GM12878 (cell line): ENCODE data around the gene HABP2. TPM values are rescaled to one million over a fixed set of nuclear protein-coding genes. Genes with fewer than 3 reads are reported as not detected.

ENCODE experiments used
- ATAC-seq: fragments of 200-7000 bp; cut with Tn5 transposase; 3 replicates; pipeline ENCODE4 v1.9.1; 2020; ENCODE audit warnings: mild to moderate bottlenecking, moderate library complexity
- BruUV-seq: library from RNA; stranded (reverse); fragments of 400-500 nt; replicated peaks from 2 replicates; lab custom pipeline; 2021; lab: Mats Ljungman, UMichigan
- CTCF ChIA-PET: fragments of 300-600 bp; sonication (Branson Sonifier 250); formaldehyde crosslinking; extraction: SDS; loops from one replicate; lab custom pipeline; 2021; ENCODE audit warnings: inconsistent platforms; lab: Yijun Ruan, JAX
- POLR2A ChIA-PET: fragments of 350-600 bp; formaldehyde crosslinking; extraction: SDS; loops from one replicate; lab custom pipeline; 2021; ENCODE audit warnings: inconsistent platforms; lab: Charles Lee
- RAD21 ChIA-PET: fragments of 300-600 bp; sonication (Branson Sonifier 250); formaldehyde crosslinking; loops from one replicate; lab custom pipeline; 2023; ENCODE audit warnings: antibody characterized with exemption; ENCODE audit not compliant: unreplicated experiment; lab: Charles Lee
- SMC1A ChIA-PET: fragments of 300-600 bp; sonication (Branson Sonifier 250); formaldehyde crosslinking; loops from one replicate; lab custom pipeline; 2023; ENCODE audit not compliant: unreplicated experiment, uncharacterized antibody; lab: Charles Lee
- DNase-seq: peaks from one replicate; pipeline ENCODE4 v3.0.0-alpha.2; 2011; ENCODE audit warnings: low read depth, low spot score
- FAIRE-seq: peaks from 3 replicates; lab custom pipeline; 2011; peaks lifted over from hg19 to GRCh38; lab: Jason Lieb, UNC
- H2AFZ ChIP-seq: 2 replicates; pipeline ENCODE4 v1.6.0; 2011; ENCODE audit warnings: low read depth, low read length, control low read depth; ENCODE audit not compliant: control insufficient read depth
- H3K27ac ChIP-seq: 2 replicates; pipeline ENCODE4 v1.5.1; 2011; ENCODE audit warnings: control low read depth; ENCODE audit not compliant: control insufficient read depth, insufficient read depth
- H3K27me3 ChIP-seq, 2 experiments: replicated peaks in 1 of 2; 2 replicates each; pipeline versions ENCODE4 v1.6.0 to v1.6.1; 2011; ENCODE audit warnings: low read length in 1 of 2; ENCODE audit not compliant: control insufficient read depth in 2 of 2, insufficient read depth in 2 of 2
- H3K36me3 ChIP-seq, 2 experiments: 2 replicates each; pipeline ENCODE4 v1.5.1; 2011; ENCODE audit warnings: low read length in 1 of 2; ENCODE audit not compliant: control insufficient read depth in 2 of 2, insufficient read depth in 2 of 2
- H3K4me1 ChIP-seq: 2 replicates; pipeline ENCODE4 v1.6.1; 2011; ENCODE audit warnings: mild to moderate bottlenecking, low read length, moderate library complexity, mixed read lengths; ENCODE audit not compliant: control insufficient read depth, insufficient read depth
- H3K4me2 ChIP-seq: 2 replicates; pipeline ENCODE4 v1.6.0; 2011; ENCODE audit warnings: control low read depth; ENCODE audit not compliant: control insufficient read depth, insufficient read depth
- H3K4me3 ChIP-seq: fragments of 200-600 bp; sonication (generic); 2 replicates; pipeline ENCODE4 v1.5.1; 2016
- H3K79me2 ChIP-seq: 2 replicates; pipeline ENCODE4 v1.6.0; 2011; ENCODE audit warnings: low read length; ENCODE audit not compliant: control insufficient read depth, insufficient read depth
- H3K9ac ChIP-seq: 2 replicates; pipeline ENCODE4 v1.8.0; 2011; ENCODE audit warnings: low read length, control low read depth, mixed read lengths; ENCODE audit not compliant: control insufficient read depth, insufficient read depth
- H3K9me3 ChIP-seq: replicated peaks from 3 replicates; pipeline ENCODE4 v1.5.1; 2011; ENCODE audit warnings: mild to moderate bottlenecking, low read length; ENCODE audit not compliant: control insufficient read depth, insufficient read depth
- H4K20me1 ChIP-seq: 2 replicates; pipeline ENCODE4 v1.6.0; 2011; ENCODE audit not compliant: control insufficient read depth, insufficient read depth
- BCL11A ChIP-seq: IDR thresholded peaks from 2 replicates; pipeline ENCODE4 v1.6.1; 2011; ENCODE audit warnings: low read depth, low read length
- CEBPB ChIP-seq, 2 experiments: fragments of 150-350 bp in 1 of 2; IDR thresholded peaks; 2 replicates each; pipeline ENCODE4 v1.6.1; 2012 to 2014; ENCODE audit warnings: low read depth in 2 of 2, low read length in 2 of 2, borderline replicate concordance in 1 of 2, inconsistent platforms in 1 of 2
- CUX1 ChIP-seq: IDR thresholded peaks from 2 replicates; pipeline ENCODE4 v1.6.1; 2012; ENCODE audit warnings: improper control_type of control experiment, low read depth, low read length; ENCODE audit not compliant: insufficient replicate concordance
- HDAC2 ChIP-seq: fragments of 200-600 bp; sonication (generic); IDR thresholded peaks from 2 replicates; pipeline ENCODE4 v1.6.1; 2017
- JUNB ChIP-seq: IDR thresholded peaks from 2 replicates; pipeline ENCODE4 v1.6.1; 2016; ENCODE audit warnings: antibody characterized with exemption, mild to moderate bottlenecking
- MTA2 ChIP-seq: fragments of 450-650 bp; IDR thresholded peaks from 2 replicates; pipeline ENCODE4 v1.6.1; 2016; ENCODE audit warnings: low read depth, mild to moderate bottlenecking, moderate library complexity
- PAX5 ChIP-seq: IDR thresholded peaks from 2 replicates; pipeline ENCODE4 v1.6.1; 2011; ENCODE audit warnings: low read depth, low read length, borderline replicate concordance
- YBX1 ChIP-seq: fragments of 450-650 bp; IDR thresholded peaks from 2 replicates; pipeline ENCODE4 v1.6.1; 2016; ENCODE audit warnings: antibody characterized with exemption
- WGBS: methylation state at CpG from one replicate; pipeline ENCODE4 v1.1.6; 2016; ENCODE audit warnings: low lambda C conversion rate; ENCODE audit not compliant: insufficient replicate concordance, insufficient coverage; ENCODE audit errors: missing lambda C conversion rate; 5-methylcytosine and 5-hydroxymethylcytosine counted together
- in situ Hi-C: fragments of 300-500 bp; cut with MboI; formaldehyde crosslinking; loops from 9 replicates; pipeline ENCODE4 v1.14.3; 2018; ENCODE audit warnings: mixed read lengths
- intact Hi-C: fragments of 100-400 bp; cut with micrococcal nuclease; formaldehyde crosslinking; loops from one replicate; pipeline ENCODE4 v1.14.2; 2022; ENCODE audit not compliant: unreplicated experiment
- polyA plus RNA-seq, 11 experiments: library from polyadenylated mRNA; depleted of rRNA in 4 of 11; unstranded in 6 of 11; stranded (reverse) in 5 of 11; fragments of >200 nt; fragmentation: Nextera tagmentation in 4 of 11; fragmentation: Illumina TruSeq in 1 of 11; extraction: Ambion mirVana in 4 of 11; extraction: Trizol in 1 of 11; gene quantifications; 1 replicate in 1 of 11; 2 replicates in 10 of 11; pipeline versions ENCODE4 v1.2.1 to v1.2.3, GENCODE V29; 2011 to 2016; ENCODE audit warnings: inconsistent platforms in 2 of 11, missing spikeins in 2 of 11, low read depth in 1 of 11
- total RNA-seq, 4 experiments: library from RNA; depleted of rRNA in 3 of 4; stranded (reverse); fragments of >200 nt in 3 of 4; fragmentation: Illumina TruSeq in 1 of 4; extraction: Trizol in 1 of 4; gene quantifications; 2 replicates each; pipeline versions ENCODE4 v1.2.1 to v1.2.3, GENCODE V29; 2013 to 2021
- TF ChIP-seq, protein P1 (sequence below): fragments of 450-650 bp; IDR thresholded peaks from 2 replicates; pipeline ENCODE4 v1.6.1; 2017; ENCODE audit warnings: antibody characterized with exemption, mild to moderate bottlenecking, moderate library complexity

Gene HABP2
- total and polyA plus RNA-seq, 10 of the 15 experiments (the other 5 are each of a cell fraction or from before 2014, with no cell fraction given): 0.13 TPM; not detected in 9

- POLR2A ChIA-PET: no interaction called here
- no peaks in the 10 kb centered on the region for H3K4me1 ChIP-seq
- FAIRE-seq (no peak), ATAC-seq (no peak), DNase-seq (no peak)
- no peak overlapping the region for H2AFZ ChIP-seq
- in situ Hi-C loops (no loop called here), intact Hi-C loops (no loop called here)
- no peaks in the 10 kb centered on the region for H3K36me3 ChIP-seq
- no peak overlapping the region for H3K4me2 ChIP-seq
- H3K27ac ChIP-seq: no peak overlapping the region
- CTCF ChIA-PET: no interaction called here
- 12% methylated on average over 4 of the region's 4 CpGs for WGBS
- RAD21 ChIA-PET: no interaction called here
- H3K79me2 ChIP-seq: no peaks in the 10 kb centered on the region
- no peak overlapping the region for H3K9ac ChIP-seq
- no peaks in the 10 kb centered on the region for H4K20me1 ChIP-seq
- no peak overlapping the region for H3K4me3 ChIP-seq
- SMC1A ChIA-PET: no interaction called here
- BruUV-seq: no TSS peak
- TF ChIP-seq CUX1: no peak
- no peak for TF ChIP-seq YBX1
- TF ChIP-seq JUNB: no peak
- TF ChIP-seq BCL11A: no peak
- no peak for TF ChIP-seq HDAC2
- TF ChIP-seq, protein P1, sequence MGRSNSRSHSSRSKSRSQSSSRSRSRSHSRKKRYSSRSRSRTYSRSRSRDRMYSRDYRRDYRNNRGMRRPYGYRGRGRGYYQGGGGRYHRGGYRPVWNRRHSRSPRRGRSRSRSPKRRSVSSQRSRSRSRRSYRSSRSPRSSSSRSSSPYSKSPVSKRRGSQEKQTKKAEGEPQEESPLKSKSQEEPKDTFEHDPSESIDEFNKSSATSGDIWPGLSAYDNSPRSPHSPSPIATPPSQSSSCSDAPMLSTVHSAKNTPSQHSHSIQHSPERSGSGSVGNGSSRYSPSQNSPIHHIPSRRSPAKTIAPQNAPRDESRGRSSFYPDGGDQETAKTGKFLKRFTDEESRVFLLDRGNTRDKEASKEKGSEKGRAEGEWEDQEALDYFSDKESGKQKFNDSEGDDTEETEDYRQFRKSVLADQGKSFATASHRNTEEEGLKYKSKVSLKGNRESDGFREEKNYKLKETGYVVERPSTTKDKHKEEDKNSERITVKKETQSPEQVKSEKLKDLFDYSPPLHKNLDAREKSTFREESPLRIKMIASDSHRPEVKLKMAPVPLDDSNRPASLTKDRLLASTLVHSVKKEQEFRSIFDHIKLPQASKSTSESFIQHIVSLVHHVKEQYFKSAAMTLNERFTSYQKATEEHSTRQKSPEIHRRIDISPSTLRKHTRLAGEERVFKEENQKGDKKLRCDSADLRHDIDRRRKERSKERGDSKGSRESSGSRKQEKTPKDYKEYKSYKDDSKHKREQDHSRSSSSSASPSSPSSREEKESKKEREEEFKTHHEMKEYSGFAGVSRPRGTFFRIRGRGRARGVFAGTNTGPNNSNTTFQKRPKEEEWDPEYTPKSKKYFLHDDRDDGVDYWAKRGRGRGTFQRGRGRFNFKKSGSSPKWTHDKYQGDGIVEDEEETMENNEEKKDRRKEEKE: no peak
- TF ChIP-seq PAX5: no peak
- no peak for TF ChIP-seq CEBPB (IDR thresholded peaks at IDR 0.05; ENCODE audit: borderline replicate concordance in 1 of 2, low read depth in 2 of 2, low read length in 2 of 2)
- no peak for TF ChIP-seq MTA2
- no peaks in the 10 kb centered on the region; the same call in 2 of the 3 replicates for H3K9me3 ChIP-seq
- no peaks in the 10 kb centered on the region for H3K27me3 ChIP-seq
Observed at GRCh38 chr10:113503930-113504329, 48.9 kb upstream of the HABP2 start.
